GM21526 (cell line): ENCODE measurements around the gene HIP1.
"Not testable (repeated sequence)": the region's sequence is repeated elsewhere in the genome, so short reads cannot be mapped to it uniquely, and the experiment has no call there.

Experiments
- ATAC-seq: cut with Tn5 transposase; IDR thresholded peaks from one replicate; pipeline ENCODE4 v1.9.1; 2021; ENCODE audit warnings: moderate library complexity; ENCODE audit not compliant: unreplicated experiment, low FRiP score

HIP1 gene

GRCh38 chr7:75717746-75718145 lies 21.0 kb downstream of the HIP1 start:
- not testable (repeated sequence) for ATAC-seq

GRCh38 chr7:75716992-75717626 lies 21.6 kb downstream of the HIP1 start:
- no peak for ATAC-seq

GRCh38 chr7:75715864-75716263 lies 22.9 kb downstream of the HIP1 start:
- no peak for ATAC-seq

GRCh38 chr7:75712517-75713361 lies 26.0 kb downstream of the HIP1 start:
- no peak for ATAC-seq

GRCh38 chr7:75711656-75712514 lies 26.9 kb downstream of the HIP1 start:
- no peak for ATAC-seq

- ATAC-seq = no peak
Measured at GRCh38 chr7:75711076-75711475, 27.7 kb downstream of the HIP1 start.

GRCh38 chr7:75704928-75705327 lies 33.8 kb downstream of the HIP1 start:
- ATAC-seq = no peak

- ATAC-seq = no peak
Measured at GRCh38 chr7:75702515-75702914, 36.2 kb downstream of the HIP1 start.

- ATAC-seq = no peak
Measured at GRCh38 chr7:75699993-75700392, 38.7 kb downstream of the HIP1 start.

- ATAC-seq = no peak
Measured at GRCh38 chr7:75698358-75698757, 40.4 kb downstream of the HIP1 start.

GRCh38 chr7:75696263-75697037 lies 42.3 kb downstream of the HIP1 start:
- no peak for ATAC-seq

GRCh38 chr7:75694638-75695399 lies 43.9 kb downstream of the HIP1 start:
- ATAC-seq = no peak

GRCh38 chr7:75693668-75694067 lies 45.1 kb downstream of the HIP1 start:
- not testable (repeated sequence) for ATAC-seq

- ATAC-seq = no peak
Measured at GRCh38 chr7:75691793-75692543, 46.8 kb downstream of the HIP1 start.

- ATAC-seq = no peak
Measured at GRCh38 chr7:75690121-75690523, 48.6 kb downstream of the HIP1 start.

GRCh38 chr7:75689246-75690099 lies 49.3 kb downstream of the HIP1 start:
- no peak for ATAC-seq

GRCh38 chr7:75688200-75689136 lies 50.3 kb downstream of the HIP1 start:
- ATAC-seq = no peak
